ENCODE results near the gene PARD3B. TPM values are rescaled to one million over a fixed set of nuclear protein-coding genes. Genes with fewer than 3 reads are reported as not detected.

The PARD3B gene
- total RNA-seq, 1 experiment from 2014 or later = 3.9 TPM

GRCh38 chr2:204608237-204608939, 63.1 kb downstream of the PARD3B start:
- no peak overlapping the region for H3K9ac ChIP-seq (ENCODE audit: low read length)
- H3F3A ChIP-seq (ENCODE audit: low read length, unreplicated experiment) = no peaks in the 10 kb centered on the region
- intact Hi-C loops (cut with micrococcal nuclease) = no loop called here
- H3K9me2 ChIP-seq (replicated peaks; ENCODE audit: low read length) = no peaks in the 10 kb centered on the region
- no peaks in the 10 kb centered on the region for H3K27me3 ChIP-seq (ENCODE audit: low read length)
- no peak overlapping the region for H3K27ac ChIP-seq (ENCODE audit: low read length)
- no peaks in the 10 kb centered on the region for H3K4me1 ChIP-seq (ENCODE audit: insufficient read depth, low read length)
- no peak for DNase-seq
- no peak for ATAC-seq
- no peaks in the 10 kb centered on the region for H3K9me3 ChIP-seq (ENCODE audit: low read length)
- H3K4me3 ChIP-seq (ENCODE audit: low read length) = no peak overlapping the region
- no TSS peak for BruUV-seq (replicated peaks)
- no peaks in the 10 kb centered on the region for H3K79me2 ChIP-seq (ENCODE audit: low read length)
- TF ChIP-seq, protein P1, sequence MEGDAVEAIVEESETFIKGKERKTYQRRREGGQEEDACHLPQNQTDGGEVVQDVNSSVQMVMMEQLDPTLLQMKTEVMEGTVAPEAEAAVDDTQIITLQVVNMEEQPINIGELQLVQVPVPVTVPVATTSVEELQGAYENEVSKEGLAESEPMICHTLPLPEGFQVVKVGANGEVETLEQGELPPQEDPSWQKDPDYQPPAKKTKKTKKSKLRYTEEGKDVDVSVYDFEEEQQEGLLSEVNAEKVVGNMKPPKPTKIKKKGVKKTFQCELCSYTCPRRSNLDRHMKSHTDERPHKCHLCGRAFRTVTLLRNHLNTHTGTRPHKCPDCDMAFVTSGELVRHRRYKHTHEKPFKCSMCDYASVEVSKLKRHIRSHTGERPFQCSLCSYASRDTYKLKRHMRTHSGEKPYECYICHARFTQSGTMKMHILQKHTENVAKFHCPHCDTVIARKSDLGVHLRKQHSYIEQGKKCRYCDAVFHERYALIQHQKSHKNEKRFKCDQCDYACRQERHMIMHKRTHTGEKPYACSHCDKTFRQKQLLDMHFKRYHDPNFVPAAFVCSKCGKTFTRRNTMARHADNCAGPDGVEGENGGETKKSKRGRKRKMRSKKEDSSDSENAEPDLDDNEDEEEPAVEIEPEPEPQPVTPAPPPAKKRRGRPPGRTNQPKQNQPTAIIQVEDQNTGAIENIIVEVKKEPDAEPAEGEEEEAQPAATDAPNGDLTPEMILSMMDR (conservative IDR thresholded peaks at IDR 0.05; ENCODE audit: low read depth, low read length) = no peak
- no peak for TF ChIP-seq EZH2phosphoT487 (IDR thresholded peaks at IDR 0.05; ENCODE audit: borderline replicate concordance, low read length)
- TF ChIP-seq EZH2 (IDR thresholded peaks at IDR 0.05; ENCODE audit: low read length, unreplicated experiment) = no peak
- ChIA-PET CTCF (no interaction called here), POLR2A (ENCODE audit: unreplicated experiment) (no interaction called here)
- no peak overlapping the region for H3K4me2 ChIP-seq (ENCODE audit: low read length)
- no peak overlapping the region for H2AFZ ChIP-seq (ENCODE audit: low read length)
- H3K36me3 ChIP-seq (ENCODE audit: low read depth, low read length) = no peaks in the 10 kb centered on the region
- H4K20me1 ChIP-seq (ENCODE audit: low read length) = no peaks in the 10 kb centered on the region

GRCh38 chr2:204611017-204611631, 65.8 kb downstream of the PARD3B start:
- DNase-seq (no peak), ATAC-seq (no peak)
- ChIA-PET CTCF (no interaction called here), POLR2A (ENCODE audit: unreplicated experiment) (no interaction called here)
- Histone ChIP-seq H3K27ac (ENCODE audit: low read length) (no peak overlapping the region), H3K4me2 (ENCODE audit: low read length) (no peak overlapping the region), H3K9me2 (replicated peaks; ENCODE audit: low read length) (no peaks in the 10 kb centered on the region), H3K9ac (ENCODE audit: low read length) (no peak overlapping the region), H3K4me3 (ENCODE audit: low read length) (no peak overlapping the region), H3K79me2 (ENCODE audit: low read length) (no peaks in the 10 kb centered on the region), H3F3A (ENCODE audit: low read length, unreplicated experiment) (no peaks in the 10 kb centered on the region), H4K20me1 (ENCODE audit: low read length) (no peaks in the 10 kb centered on the region), H3K36me3 (ENCODE audit: low read depth, low read length) (no peaks in the 10 kb centered on the region), H2AFZ (ENCODE audit: low read length) (no peak overlapping the region), H3K27me3 (ENCODE audit: low read length) (no peaks in the 10 kb centered on the region), H3K9me3 (ENCODE audit: low read length) (no peaks in the 10 kb centered on the region), H3K4me1 (ENCODE audit: insufficient read depth, low read length) (no peaks in the 10 kb centered on the region)
- intact Hi-C loops (cut with micrococcal nuclease) = loop anchor here (5.0 kb wide), 1 partner anchor 64 kb away; the partner anchor contains the start of gene PARD3B
- TF ChIP-seq EZH2phosphoT487 (IDR thresholded peaks at IDR 0.05; ENCODE audit: borderline replicate concordance, low read length) (no peak), EZH2 (IDR thresholded peaks at IDR 0.05; ENCODE audit: low read length, unreplicated experiment) (no peak)
- TF ChIP-seq, protein P1 (conservative IDR thresholded peaks at IDR 0.05; ENCODE audit: low read depth, low read length) = no peak
- no TSS peak for BruUV-seq (replicated peaks)

GRCh38 chr2:204611764-204612163, 66.5 kb downstream of the PARD3B start:
- CTCF ChIA-PET = no interaction called here
- TF ChIP-seq, protein P1 (conservative IDR thresholded peaks at IDR 0.05; ENCODE audit: low read depth, low read length) = no peak
- TF ChIP-seq EZH2phosphoT487 (IDR thresholded peaks at IDR 0.05; ENCODE audit: borderline replicate concordance, low read length) (no peak), EZH2 (IDR thresholded peaks at IDR 0.05; ENCODE audit: low read length, unreplicated experiment) (no peak)
- no peak overlapping the region for H3K9ac ChIP-seq (ENCODE audit: low read length)
- H3K36me3 ChIP-seq (ENCODE audit: low read depth, low read length) = no peaks in the 10 kb centered on the region
- no peaks in the 10 kb centered on the region for H4K20me1 ChIP-seq (ENCODE audit: low read length)
- H3K4me3 ChIP-seq (ENCODE audit: low read length) = no peak overlapping the region
- H2AFZ ChIP-seq (ENCODE audit: low read length) = no peak overlapping the region
- DNase-seq (no peak), ATAC-seq (no peak)
- intact Hi-C loops (cut with micrococcal nuclease) = loop anchor here (5.0 kb wide), 1 partner anchor 64 kb away; the partner anchor contains the start of gene PARD3B
- no peaks in the 10 kb centered on the region for H3K4me1 ChIP-seq (ENCODE audit: insufficient read depth, low read length)
- no peaks in the 10 kb centered on the region for H3K27me3 ChIP-seq (ENCODE audit: low read length)
- H3K27ac ChIP-seq (ENCODE audit: low read length) = no peak overlapping the region
- BruUV-seq (replicated peaks) = no TSS peak
- H3K9me3 ChIP-seq (ENCODE audit: low read length) = no peaks in the 10 kb centered on the region
- POLR2A ChIA-PET (ENCODE audit: unreplicated experiment) = interaction anchor here (0.7 kb wide), 1 partner anchor 742 kb away, joined by 5 read pairs; no protein-coding TSS in a partner anchor
- H3F3A ChIP-seq (ENCODE audit: low read length, unreplicated experiment) = no peaks in the 10 kb centered on the region
- no peak overlapping the region for H3K4me2 ChIP-seq (ENCODE audit: low read length)
- H3K9me2 ChIP-seq (replicated peaks; ENCODE audit: low read length) = no peaks in the 10 kb centered on the region
- no peaks in the 10 kb centered on the region for H3K79me2 ChIP-seq (ENCODE audit: low read length)

Data from PC-3 (cell line).